GM19468 (cell line): ENCODE data around the gene PIEZO1.

Experiments used
- ATAC-seq: cut with Tn5 transposase; IDR thresholded peaks from one replicate; pipeline ENCODE4 v1.9.1; 2021; ENCODE audit warnings: mild to moderate bottlenecking, moderate library complexity, moderate number of reproducible peaks; ENCODE audit not compliant: unreplicated experiment; ENCODE audit errors: extremely low read depth

PIEZO1 gene

DNA sequence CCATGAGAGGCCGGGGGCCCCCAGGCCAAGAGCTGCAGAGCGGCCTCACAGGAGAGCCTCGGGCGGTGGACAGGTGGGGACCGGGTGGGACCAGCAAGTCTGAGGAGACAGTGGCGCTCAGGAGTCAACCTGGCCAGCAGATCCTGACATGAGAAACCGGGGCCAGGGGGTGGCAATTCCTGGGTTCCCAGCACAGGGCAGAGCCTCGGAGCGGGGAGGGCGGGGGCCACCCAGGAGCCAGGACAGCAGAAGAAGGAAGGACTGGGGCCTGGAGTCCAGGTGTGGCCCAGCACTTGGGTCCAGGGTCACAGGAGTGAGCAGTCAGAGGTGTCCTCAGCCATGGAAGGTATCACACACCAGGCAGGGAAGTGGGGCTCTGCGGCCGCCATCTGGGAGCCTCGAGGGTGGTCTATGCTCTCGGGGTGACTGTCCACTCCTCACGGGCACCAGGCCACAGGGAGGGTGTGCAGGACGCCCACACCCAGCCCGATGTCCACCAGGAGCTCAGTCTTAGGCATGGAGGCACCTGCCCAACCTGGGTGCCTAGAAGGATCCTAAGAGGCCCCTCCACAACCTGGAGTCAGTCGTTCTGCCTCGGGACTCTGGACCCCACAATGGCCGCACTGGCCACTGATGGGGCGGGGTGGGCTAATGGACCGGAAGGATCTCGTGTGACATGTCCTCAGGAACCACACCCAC is 29.1 kb downstream of the PIEZO1 start:
- no peak for ATAC-seq

DNA sequence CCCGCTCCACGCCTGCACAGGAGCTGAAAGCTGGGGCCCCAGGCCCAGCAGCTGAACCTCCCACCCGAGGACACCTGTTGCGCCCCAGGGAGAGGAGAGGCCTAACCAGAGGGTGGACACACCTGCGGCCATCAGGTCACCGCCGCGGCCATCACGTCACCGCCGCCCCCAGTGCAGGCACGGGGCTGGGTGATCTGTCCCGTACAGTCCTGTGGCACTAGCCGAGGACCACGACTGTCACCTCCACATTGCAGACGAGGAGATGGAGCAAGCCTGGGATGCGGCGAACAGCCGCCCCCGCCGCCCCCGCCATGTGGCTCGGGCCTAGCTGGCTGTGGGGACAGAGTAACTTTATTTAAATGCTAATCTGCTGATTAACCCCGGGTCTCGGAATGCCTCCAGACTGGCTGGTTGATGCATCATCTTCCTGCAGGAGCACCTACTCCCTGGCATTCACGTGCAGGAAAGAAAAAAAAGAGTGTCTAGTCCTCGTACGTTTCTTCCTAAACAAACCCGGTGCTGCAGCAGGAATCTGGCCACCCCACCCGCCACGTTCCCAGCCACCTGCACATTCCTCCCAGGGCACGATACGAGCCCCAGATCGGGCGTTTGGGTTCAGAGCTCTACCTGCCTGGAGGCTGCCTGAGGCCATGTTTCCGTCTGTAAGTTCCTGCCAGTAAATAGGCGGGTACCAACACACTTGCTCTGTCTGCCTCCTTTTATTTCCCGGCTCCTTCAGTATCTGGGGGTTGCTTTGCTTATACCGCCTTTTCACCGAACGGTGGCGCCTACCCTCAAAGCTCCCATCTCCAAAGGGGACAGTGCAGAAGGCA is 29.9 kb downstream of the PIEZO1 start:
- ATAC-seq, result no peak

DNA sequence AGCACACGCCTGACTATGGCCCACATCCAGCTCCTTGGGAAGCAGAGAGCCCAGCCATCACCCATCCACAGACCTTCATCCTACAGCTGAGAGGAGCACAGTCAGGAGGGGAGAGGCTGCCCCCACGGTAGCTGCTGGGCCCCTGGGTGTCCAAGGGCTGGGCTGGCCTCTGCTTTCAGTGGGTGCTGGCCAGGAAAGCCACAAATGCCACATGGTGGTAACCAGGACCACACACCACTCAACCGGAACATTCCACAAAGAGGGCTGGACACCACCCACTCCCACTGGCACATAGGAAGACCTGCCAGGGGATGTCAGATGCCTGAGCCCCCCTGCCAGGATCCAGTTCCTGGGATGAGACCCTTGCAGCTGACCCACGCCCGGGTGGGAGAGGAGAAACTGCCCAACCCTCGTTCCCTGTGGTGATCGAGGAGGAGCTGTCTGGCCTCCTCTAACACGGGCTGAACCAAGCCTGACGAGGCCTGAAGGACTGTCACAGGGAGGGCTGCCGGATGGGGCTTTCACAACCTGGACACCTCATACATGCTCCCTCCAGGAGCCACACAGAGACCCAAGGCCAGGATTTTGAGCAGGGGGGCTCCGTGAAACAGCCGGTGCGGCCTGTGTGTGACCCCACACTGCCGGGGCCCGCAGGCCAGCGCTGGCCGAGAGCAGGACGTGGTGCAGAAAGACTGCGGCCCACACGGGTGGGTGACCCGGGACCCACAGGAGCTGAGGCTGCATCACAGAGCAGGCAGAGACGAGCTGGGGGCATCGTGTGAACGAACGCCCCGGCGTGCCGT is 30.7 kb downstream of the PIEZO1 start:
- no peak for ATAC-seq

DNA sequence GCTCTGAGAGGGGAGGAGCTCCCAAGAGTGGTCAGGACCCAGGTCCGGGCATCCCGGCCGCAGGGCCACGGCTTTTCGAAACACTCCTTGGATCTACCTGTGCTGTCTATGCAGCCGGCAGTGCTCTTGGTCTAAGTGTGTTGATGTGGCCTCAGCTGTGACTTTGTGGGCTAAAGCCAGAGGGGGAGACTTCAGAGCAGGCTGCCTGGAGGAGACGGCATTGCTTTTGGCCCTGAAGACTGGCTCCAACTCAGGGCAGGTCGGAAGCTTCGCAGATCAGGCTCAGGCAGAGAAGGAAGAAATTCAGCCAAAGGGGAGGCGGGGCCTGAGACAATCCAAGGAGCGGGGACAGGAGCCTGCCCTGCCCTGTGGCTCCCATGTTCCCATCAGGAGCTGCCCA is 31.4 kb downstream of the PIEZO1 start:
- no peak for ATAC-seq

DNA sequence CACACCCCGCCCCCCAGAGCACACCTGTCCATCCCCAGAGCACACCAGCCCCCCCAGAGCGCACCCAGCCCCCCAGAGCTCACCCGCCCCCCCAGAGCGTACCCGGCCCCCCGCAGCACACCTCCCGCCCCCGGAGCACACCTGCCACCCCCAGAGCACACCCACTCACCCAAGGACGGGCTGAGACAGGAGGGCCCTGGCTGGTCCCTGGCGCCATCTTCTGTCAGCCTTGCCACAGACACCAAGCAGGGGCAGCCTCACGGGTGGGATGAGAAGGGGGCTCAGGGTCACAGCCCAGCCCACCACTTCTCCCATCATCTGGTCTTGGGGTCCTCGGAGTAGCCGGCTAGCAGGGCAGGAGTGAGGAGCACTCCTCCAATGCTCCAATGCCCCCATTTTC is 31.8 kb downstream of the PIEZO1 start:
- ATAC-seq, result no peak

DNA sequence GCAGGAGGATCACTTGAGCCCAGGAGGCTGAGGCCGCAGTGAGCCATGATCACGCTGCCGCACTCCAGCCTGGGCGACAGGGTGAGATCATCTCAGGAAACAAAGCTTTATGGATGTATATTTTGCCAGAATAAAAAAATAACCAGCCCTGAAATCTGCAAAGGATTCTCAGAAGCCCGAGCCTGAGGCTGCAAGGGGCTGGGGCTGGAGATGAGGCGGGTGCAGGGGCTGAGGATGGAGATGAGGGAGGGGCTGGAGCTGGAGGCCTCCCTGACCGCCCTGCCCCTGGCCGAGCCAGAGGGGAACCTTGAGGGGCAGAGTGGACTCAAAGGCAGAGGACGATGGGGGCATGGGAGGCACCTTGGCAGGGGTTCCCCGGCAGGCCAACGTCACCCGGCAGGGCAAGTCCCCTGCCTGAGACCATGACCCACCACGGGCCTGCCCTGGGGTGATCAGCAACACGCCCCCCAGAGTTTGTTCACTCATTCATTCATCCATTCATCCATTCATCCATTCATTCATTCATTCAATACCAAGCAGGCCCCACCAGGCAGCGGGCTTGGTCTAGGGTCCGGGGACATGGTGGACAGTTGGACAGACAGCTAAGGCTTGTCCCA is 32.5 kb downstream of the PIEZO1 start:
- ATAC-seq, result no peak

DNA sequence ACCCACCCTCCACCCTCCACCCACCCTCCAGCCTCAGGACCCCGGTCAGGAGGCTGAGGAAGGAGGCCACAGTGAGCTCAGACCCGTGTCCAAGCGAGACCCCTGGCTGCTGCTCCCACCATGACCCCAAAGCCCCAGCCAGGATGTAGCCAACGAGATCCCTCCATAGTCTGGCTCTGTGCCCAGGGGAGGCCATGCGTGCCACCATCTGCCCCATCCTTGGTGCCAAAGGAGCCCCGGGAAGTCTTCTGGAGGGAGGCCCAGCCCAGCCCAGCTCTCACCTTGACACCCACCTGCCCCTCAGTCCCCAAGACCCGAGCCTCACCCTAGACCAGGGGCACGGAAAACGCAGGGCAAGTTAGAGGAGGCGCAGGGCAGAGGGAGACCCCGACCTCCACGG is 34.2 kb downstream of the PIEZO1 start:
- ATAC-seq, result no peak

DNA sequence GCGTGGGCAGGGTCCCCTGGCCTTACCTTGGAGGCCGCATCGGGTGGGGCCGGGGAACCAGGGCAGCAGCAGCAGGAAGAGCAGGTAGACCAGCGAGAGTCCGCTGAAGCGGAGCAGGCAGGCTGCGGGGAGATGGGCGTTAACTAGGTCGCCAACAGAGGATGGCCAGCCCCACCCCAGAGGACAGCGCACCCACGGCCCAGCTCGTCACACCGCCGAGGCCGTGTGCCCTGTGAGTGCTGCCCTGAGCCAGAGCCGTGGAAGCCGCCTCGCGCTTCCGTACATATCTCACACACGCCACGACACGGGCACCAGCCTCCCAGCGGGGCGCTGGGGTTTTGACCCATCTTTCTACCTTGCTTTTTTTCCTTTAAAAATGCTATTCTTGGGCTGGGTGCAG is 35.7 kb downstream of the PIEZO1 start:
- ATAC-seq, result no peak

DNA sequence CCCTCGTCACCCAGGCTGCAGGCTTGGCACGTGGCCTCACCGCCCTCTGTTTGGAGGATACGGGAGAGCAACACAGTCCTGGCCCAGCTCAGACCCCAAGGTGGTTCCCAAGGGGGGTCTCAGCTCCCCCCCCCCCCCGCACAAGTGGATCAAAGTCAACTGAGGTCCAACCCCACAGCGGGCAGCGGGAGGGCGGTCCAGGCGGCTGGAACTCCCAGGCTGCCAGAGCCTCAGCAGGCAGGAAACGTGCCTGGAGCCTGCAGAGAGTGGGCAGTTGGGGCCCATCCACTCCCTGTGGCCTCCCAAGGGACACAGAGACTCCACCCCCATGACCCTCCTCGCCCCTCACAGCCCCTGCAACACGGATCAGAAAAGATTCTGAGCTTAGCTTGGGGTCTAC is 36.7 kb downstream of the PIEZO1 start:
- no peak for ATAC-seq

DNA sequence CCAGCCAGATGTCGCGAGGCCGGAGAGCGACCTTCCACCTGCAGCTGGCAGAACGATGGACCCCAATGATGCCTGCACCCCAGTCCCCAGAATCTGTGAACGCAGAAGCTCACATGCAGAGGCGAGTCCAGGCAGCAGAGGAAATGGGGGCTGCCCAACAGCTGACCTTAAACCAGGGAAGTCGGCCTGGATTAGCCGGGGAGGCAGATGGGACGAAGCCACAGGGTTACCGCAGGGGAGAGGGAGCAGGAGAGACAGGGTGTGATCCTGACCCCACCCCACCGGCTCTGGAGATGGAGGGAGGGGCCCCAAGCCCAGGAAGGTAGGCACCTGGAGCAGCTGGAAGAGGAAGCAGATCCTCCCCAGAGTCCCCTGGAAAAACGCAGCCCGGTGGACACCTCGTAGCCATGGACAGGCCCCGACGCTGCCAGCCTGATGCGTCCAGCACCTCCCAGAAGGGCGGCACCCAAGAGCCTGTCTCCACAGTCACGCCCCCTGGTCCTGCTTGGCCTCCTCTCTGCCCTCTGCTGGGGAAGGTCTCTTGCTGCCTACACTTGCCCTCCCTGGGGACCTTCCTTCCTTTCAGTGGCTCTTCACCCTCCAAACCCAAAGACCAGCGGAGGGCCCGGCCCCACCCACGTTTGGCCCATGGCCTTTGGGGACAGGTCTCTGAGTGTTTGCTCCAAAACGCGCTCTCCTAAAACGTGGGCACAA is 37.3 kb downstream of the PIEZO1 start:
- no peak for ATAC-seq

DNA sequence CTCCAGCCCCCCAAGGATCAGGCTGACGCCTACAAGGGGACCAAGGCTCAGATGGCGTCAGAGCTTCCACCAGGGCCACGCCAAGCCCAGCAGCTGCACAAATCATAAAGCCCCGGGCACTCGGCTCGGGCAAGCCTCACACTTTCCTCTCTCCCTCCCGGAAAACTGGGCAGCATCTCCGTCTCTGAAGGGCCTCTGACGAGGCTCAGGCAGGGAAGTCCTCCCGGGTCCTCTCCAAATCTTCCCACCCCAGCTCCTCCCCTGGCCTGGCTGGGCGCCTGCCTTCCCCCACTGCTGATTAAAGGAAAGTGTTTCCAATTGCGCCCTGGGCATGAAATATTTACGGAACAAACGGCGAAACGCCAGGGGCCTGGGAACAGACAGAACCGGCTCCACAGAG is 38.5 kb downstream of the PIEZO1 start:
- no peak for ATAC-seq

DNA sequence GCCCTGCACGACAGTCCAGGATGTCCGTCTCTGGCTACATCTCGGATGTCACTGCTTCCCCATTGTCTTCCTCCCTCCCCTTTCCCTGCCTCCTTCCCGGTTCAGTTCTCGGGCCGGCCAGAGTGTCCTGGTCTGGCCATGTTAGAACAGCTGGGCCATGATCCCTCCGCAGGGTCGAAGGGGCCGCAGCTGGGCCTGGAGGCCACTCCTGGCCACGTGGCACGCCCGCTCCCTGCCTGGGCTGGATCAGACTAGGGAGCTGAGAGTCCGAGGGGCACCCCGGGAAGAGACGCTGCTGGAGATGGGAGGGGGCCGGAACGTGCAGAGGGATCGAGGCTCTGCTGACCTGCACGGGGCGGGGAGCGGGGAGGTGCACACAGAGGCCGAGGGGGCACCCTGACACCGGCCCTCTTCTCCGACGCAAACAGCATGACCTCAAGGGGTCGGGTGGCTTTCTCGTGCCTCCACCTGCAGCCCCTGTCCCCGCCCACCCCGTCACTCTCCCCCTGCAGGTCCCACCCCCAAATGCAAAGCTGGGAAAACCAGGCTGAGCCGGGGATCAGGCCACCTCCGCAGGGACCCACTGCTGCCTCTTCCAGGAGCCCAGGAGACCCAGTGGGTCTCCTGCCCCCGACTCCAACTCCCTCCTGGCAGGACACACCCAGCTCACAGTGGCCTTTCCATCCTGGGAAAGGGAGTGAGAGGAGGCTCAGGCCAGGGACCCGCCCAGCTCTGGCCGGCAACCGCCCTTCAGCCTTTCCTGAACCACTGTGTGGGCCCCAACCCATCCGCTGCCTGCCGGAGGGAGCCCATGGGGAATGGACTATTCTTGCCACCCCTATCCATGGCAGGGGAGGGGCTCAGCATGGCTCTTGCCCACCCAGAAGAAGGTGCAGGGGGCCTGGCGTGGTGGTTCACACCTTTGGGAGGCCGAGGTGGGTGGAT is 40.2 kb downstream of the PIEZO1 start:
- ATAC-seq, result no peak

DNA sequence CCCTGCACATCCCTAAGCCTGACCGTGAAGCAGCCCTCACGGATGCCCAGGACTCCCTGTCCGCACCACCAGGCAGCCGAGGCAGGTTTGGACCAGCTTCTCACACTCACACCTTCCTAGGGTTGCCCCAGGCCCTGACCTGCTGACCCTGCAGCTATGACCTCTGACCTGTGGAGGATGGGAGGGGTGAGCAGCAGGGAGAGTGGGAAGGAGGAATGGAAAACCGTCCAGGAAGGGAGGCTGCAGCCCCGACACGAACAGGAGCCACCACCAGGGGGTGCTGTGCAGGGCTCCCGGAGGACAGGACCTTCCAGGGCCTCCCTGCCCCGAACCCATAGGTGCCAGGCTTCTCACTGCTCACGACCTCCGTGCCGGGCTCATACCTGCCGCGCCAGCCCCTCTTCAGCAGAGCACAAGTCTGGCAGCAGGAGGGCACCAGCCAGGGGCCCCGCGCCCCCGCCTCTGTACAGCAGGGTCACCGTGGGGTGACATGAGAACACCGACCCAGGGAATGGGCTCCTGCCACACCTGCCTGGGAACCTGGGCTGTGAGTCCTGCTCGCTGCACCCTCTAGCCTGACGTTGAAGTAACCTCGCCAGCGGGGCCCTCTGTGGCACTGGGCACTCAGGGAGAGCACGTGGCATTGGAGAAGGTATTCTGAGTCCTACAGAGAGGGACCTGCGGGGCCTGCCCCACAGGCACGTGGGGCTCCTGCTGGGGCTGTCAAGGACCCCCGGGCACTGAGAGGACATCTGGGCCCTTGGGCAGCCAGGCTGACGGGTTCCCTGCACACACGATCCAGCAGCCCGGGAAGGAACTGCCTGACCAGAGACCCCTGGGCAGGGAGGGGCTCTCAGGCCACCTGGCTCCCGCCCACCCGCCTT is 41.1 kb downstream of the PIEZO1 start:
- ATAC-seq, result no peak

DNA sequence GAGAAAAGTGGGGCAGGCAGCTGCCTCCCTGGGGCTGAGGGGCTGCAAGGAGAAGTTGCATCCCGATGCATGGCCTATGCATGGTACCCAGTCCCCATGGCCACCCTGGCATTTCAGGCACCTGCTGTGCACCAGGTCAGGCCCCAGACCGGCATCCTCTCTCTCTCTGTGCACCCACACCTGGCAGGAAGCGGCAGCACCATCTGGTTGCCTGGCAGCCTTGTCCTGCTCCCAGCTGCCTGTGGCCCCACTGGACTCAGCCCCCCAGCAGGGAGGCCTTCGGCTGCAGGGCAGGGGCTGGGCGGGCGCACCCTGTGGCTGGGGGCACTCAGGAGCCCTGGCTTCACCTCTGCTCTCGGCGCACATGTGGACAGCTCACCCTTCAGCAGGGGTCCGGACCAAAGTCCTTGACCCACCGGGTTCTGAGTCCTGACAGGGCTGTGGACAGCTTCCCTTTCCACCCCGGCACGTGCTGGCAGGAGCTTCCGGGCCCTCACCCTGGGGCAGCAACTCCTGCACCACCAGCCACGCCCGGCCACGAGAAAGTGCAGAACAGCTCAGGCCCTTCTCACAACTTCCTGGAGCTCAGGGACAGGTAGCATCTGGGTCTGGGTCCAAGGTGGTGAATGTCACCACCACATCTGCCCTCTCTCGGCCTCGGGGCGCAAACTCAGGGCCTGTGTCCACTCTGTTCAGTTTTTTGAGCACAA is 42.0 kb downstream of the PIEZO1 start:
- ATAC-seq, result no peak

DNA sequence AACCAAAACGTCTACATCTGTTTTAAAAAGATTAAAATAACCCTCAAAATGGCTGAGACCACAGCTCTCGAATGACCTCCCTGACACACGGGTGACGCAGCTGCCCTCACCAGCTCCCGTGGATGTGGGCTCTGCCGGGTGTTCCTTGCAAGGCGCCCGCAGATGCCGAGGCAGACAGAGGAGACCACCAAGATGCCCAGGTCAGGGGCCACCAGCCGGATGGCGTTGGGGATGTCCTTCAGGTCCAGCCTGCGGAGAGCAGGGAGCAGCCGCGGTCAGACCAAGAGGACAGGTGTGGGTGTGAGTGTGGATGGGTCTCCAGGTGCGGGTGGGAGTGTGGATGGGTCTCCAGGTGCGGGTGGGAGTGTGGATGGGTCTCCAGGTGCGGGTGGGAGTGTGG is 43.7 kb downstream of the PIEZO1 start:
- ATAC-seq, result no peak

DNA sequence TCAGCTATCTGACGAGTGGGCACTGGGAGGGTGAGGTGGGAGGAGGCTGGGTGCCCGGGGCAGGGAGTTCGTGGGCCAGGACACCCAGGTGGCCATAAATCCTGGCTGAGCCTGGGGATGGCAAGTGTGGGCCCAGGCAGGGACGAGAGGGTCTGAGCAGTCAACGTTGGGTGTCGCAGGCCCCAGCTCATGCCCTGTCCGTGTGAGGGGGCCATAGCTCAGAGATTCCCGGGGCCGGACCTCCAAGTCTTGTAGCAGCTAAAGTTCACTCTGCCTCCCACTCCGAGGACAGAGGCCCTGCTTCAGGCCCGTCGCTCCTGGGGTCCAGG is 44.3 kb downstream of the PIEZO1 start:
- no peak for ATAC-seq

DNA sequence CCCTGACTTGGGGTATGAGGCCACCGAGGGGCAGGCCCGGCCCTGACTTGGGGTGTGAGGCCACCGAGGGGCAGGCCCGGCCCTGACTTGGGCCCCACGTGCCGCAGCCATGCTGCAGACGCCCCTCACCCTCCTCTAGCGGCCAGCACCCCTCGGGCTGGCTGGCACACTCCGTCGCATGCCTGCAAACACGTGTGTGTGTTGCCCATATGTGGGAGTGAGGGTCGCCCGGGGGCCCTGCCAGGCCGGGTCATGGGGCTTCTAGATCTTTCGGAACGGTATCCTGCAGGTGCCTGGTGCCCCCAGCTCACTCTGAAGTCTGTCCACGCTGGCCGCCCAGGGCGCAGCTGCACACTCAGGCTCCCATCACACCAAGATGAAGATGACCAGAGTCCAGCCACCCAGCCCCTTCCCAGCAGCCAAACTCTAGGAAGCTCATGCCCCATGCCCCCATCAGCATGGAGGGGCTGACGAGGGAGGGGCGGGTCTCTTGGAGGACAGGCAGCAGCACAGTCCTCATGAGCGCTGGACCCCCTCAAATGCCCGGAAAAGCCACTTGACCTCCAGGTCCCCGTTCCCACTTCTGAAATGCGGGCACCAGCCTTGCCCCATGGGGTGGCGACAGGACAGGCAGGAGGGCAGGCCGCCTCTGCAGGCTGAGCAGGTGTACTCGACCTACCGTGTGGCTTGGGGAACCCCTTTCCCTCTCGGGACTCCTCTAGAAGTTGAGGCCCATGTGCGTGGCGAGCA is 44.9 kb downstream of the PIEZO1 start:
- ATAC-seq, result no peak
